Measurements from ENCODE around the gene PDE8B. TPM values are rescaled to one million over a fixed set of nuclear protein-coding genes. Genes with fewer than 3 reads are reported as not detected.

Gene PDE8B
- total RNA-seq, 1 donor, result not detected

DNA sequence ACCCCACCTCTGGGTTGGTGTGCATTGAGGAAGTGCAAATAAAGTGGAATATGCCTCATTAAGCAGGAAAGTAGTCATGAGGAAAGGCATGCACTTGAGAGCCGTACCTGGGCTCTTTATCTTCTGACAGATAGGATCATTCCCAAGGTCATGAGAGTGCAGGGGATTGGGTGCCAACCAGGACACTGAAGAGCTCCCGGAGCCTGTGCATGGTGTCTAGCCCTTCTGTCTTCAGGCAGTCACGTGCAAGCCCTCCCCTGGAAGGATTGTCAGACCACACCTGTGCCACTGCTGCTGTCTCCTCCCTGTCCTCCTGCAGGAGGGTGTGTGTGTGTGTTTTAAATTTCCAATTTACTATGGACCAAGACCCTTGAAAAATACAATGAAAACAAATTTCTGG lies 69.6 kb downstream of the PDE8B start:
- no peak overlapping the region for H3K4me3 ChIP-seq (ENCODE audit: low read depth, low read length)
- DNase-seq (ENCODE audit: low read depth), result no peak
- TF ChIP-seq, protein P1, sequence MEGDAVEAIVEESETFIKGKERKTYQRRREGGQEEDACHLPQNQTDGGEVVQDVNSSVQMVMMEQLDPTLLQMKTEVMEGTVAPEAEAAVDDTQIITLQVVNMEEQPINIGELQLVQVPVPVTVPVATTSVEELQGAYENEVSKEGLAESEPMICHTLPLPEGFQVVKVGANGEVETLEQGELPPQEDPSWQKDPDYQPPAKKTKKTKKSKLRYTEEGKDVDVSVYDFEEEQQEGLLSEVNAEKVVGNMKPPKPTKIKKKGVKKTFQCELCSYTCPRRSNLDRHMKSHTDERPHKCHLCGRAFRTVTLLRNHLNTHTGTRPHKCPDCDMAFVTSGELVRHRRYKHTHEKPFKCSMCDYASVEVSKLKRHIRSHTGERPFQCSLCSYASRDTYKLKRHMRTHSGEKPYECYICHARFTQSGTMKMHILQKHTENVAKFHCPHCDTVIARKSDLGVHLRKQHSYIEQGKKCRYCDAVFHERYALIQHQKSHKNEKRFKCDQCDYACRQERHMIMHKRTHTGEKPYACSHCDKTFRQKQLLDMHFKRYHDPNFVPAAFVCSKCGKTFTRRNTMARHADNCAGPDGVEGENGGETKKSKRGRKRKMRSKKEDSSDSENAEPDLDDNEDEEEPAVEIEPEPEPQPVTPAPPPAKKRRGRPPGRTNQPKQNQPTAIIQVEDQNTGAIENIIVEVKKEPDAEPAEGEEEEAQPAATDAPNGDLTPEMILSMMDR (IDR thresholded peaks at IDR 0.05; ENCODE audit: insufficient read depth, low read length), result no peak

DNA sequence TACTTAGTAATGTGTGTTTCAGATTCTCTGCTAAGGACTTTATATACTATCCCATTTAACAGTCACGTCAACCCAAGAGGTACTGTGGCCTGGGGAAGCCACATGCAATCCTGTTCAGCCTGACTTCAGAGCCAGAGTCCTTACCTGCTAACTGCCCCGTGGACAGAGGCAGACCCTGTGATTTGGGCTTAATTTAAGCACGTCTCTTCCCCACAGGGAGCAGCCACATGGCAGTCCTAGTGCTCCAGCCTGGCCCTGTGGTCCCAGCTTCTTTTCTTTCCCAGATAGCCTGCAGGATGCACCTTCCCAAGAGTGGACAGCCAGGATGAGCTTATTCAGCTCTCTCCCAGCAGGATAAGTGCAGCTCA lies 71.5 kb downstream of the PDE8B start:
- DNase-seq (ENCODE audit: low read depth), result no peak
- H3K4me3 ChIP-seq (ENCODE audit: low read depth, low read length), result no peak overlapping the region
- TF ChIP-seq, protein P1 (IDR thresholded peaks at IDR 0.05; ENCODE audit: insufficient read depth, low read length), result no peak

DNA sequence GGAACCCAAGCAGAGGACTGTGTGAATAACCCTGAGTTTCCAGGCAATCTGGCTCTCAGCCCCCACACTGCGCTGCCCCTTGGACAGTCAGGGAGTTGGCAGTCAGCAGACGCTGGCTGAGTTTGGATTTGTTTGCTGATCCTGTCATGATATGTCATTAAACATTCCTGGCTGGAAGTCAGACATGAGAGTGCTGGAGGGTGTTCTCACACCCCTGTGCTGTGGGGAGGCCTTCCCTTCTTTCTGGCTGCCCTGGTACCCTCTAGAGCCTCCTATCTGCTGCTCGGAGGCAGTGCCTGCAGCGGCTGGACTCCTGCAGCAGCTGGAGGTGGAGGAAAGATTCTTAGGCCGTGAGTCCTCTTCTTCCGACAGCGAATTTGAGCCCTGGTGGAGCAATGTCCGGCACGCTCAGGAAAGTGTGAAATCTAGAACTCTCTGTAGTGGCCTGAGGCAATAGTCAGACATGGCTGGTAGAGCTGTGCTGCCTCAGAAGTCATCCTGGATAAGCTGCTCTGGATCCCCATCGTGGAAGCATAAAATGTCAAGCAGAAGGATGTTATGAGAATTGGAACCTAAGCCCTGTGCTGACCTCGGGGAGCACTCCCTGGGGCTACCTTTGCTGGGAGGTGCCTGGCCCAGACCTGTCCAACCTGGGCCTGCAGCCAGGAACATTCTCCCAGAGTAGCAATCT lies 72.0 kb downstream of the PDE8B start:
- DNase-seq (ENCODE audit: low read depth), result no peak
- TF ChIP-seq, protein P1 (IDR thresholded peaks at IDR 0.05; ENCODE audit: insufficient read depth, low read length), result no peak
- H3K4me3 ChIP-seq (ENCODE audit: low read depth, low read length), result no peak overlapping the region

DNA sequence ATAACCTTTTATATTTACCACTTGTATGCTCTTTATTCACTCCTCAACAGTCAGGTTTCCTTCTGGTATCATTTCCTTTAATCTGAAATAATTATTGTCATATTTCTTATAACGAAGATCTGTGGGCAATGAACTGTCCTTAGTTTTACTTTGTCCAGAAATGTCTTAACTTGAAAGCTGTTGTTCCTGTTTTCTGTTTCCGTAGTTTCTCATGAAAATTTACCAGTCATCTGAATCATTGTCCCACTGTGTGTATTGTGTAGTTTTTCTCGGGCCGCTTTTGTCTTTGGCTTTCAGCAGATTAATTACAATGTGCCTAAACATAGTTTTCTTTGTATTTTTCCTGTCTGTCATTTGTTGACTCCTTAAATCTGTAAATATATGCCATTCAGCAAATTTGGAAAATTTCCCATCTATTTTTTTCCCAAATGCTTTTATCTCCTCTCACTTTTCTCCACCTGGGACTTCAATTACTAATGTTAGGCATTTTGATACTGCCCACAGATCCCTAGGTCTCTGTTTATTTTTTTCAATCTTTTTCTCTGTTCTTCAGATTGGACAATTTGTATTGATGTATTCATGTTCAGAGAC lies 74.9 kb downstream of the PDE8B start:
- TF ChIP-seq, protein P1 (IDR thresholded peaks at IDR 0.05; ENCODE audit: insufficient read depth, low read length), result no peak
- DNase-seq (ENCODE audit: low read depth), result no peak

DNA sequence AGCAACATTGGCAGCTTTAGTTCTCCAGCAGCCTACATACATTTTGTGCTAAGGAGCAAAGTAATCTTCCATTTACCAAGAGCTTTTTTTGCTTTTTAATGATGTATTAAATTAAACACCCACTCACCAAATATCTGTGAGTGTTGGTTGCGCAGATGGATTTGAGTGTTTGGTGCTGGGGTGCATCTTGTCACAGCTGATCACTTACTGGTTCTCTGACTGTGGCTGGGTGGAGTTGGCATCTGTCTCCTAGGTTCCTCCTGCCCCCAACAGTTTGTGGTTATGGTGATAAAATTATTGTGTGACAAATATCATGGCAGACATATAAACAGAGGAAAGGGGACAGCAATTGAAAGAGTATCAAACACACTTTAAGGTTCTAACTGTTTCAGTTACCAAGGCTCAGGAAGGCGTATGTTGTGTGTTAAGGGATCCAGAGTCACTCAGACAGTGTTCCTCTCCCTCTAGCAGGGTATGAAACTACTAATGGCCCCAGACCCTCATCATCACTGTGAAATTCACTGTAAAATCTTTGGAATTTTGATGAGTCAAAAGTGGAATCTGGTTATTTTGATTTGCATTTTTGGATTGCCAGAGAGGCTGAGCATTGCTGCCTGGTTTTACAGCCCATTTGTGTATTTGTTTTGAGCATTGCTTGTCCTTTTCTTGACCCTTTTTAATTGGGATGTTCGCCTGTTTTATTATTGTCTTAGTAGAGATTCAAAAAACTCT lies 81.7 kb downstream of the PDE8B start:
- TF ChIP-seq, protein P1 (IDR thresholded peaks at IDR 0.05; ENCODE audit: insufficient read depth, low read length), result no peak
- H3K4me3 ChIP-seq (ENCODE audit: low read depth, low read length), result no peak overlapping the region
- no peak for DNase-seq (ENCODE audit: low read depth)

More for the DNA sequence above, 74.9 kb downstream of the PDE8B start:
- no peak overlapping the region for H3K4me3 ChIP-seq (ENCODE audit: low read depth, low read length)

DNA sequence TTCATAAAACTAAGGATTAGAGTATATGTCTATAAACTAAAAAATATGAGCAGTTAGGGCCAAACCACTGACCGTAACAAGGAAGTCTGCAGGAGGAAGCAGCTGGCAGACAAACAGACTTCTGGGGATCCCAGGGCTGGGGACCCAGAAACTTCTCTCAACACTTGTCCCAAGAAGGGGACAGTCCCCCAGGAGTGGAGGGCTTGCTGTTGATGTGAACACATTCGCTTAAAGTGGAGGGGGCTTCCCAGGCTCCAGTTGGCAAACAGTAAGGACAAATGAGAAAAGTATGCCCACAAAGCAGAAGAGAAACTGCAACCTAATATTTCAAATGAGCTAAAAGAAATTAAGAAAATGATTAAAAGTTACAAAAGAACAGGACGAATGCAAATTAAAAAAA lies 83.7 kb downstream of the PDE8B start:
- TF ChIP-seq, protein P1 (IDR thresholded peaks at IDR 0.05; ENCODE audit: insufficient read depth, low read length), result no peak
- DNase-seq (ENCODE audit: low read depth), result no peak
- no peak overlapping the region for H3K4me3 ChIP-seq (ENCODE audit: low read depth, low read length)

Measured in fibroblast of the aortic adventitia (primary cell).